Natural killer cell (primary cell): ENCODE data around the gene FXYD5. TPM values are rescaled to one million over a fixed set of nuclear protein-coding genes. Genes with fewer than 3 reads are reported as not detected.
A peak's percentile ranks its signal among the peaks of the same experiment; 100 is the strongest.

ENCODE experiments used
- ATAC-seq, 3 donors: fragments of 150-1000 bp in 2 of 3; fragments of 200-7000 bp in 1 of 3; cut with Tn5 transposase; 1 replicate in 1 of 3; 2 replicates in 2 of 3; pipeline ENCODE4 v1.10.0; 2021; ENCODE audit warnings: mild to moderate bottlenecking in 2 of 3, moderate library complexity in 2 of 3
- DNase-seq, 2 donors: peaks; one replicate each; pipeline versions ENCODE4 v3.0.0 to v3.0.0-alpha.2; 2013 to 2021; ENCODE audit warnings: mixed read lengths in 1 of 2
- H3K27ac ChIP-seq: one replicate; pipeline ENCODE4 v1.5.1; 2013; ENCODE audit warnings: mild to moderate bottlenecking, low read length
- H3K27me3 ChIP-seq: one replicate; pipeline ENCODE4 v1.6.1; 2013; ENCODE audit warnings: low read length; ENCODE audit not compliant: control insufficient read depth, insufficient read depth
- H3K36me3 ChIP-seq: one replicate; pipeline ENCODE4 v1.6.1; 2013; ENCODE audit warnings: low read length; ENCODE audit not compliant: control insufficient read depth, insufficient read depth
- H3K4me1 ChIP-seq: one replicate; pipeline ENCODE4 v1.6.1; 2013; ENCODE audit warnings: low read length; ENCODE audit not compliant: control insufficient read depth, insufficient read depth
- H3K4me3 ChIP-seq: one replicate; pipeline ENCODE4 v1.5.1; 2013; ENCODE audit warnings: low read length
- H3K9me3 ChIP-seq: one replicate; pipeline ENCODE4 v1.6.1; 2013; ENCODE audit warnings: low read length; ENCODE audit not compliant: control insufficient read depth, insufficient read depth
- H3K27ac Mint-ChIP-seq, 2 donors: one replicate each; pipeline ENCODE4 v1.8.0; 2022; ENCODE audit warnings: mild to moderate bottlenecking in 2 of 2, mixed read lengths in 2 of 2, moderate library complexity in 1 of 2
- H3K27me3 Mint-ChIP-seq, 2 donors: one replicate each; pipeline ENCODE4 v1.8.0; 2022; ENCODE audit warnings: low read depth in 2 of 2, mixed read lengths in 2 of 2
- H3K36me3 Mint-ChIP-seq: one replicate; pipeline ENCODE4 v1.8.0; 2022; ENCODE audit warnings: mixed read lengths
- H3K4me1 Mint-ChIP-seq, 2 donors: one replicate each; pipeline ENCODE4 v1.8.0; 2022; ENCODE audit warnings: mixed read lengths in 2 of 2
- H3K4me3 Mint-ChIP-seq: one replicate; pipeline ENCODE4 v1.8.0; 2022; ENCODE audit warnings: mild to moderate bottlenecking, moderate library complexity, mixed read lengths
- H3K9me3 Mint-ChIP-seq, 2 donors: one replicate each; pipeline ENCODE4 v1.8.0; 2022; ENCODE audit warnings: mixed read lengths in 2 of 2
- WGBS: methylation state at CpG from one replicate; pipeline ENCODE4 v1.1.7; 2013; ENCODE audit warnings: missing lambda C conversion rate; ENCODE audit not compliant: insufficient coverage; 5-methylcytosine and 5-hydroxymethylcytosine counted together
- intact Hi-C: fragments of 100-400 bp; cut with micrococcal nuclease; formaldehyde crosslinking; loops from one replicate; pipeline ENCODE4 v1.14.2; 2022
- total RNA-seq, 4 donors: library from RNA; stranded (reverse); fragments of 120-200 nt in 1 of 4; gene quantifications; one replicate each; pipeline versions ENCODE4 v1.2.3 to v1.2.4, GENCODE V29; 2013 to 2022
- TF ChIP-seq, protein P1 (sequence below): fragments of 200-600 bp; IDR thresholded peaks from one replicate; pipeline ENCODE4 v1.8.0; 2022; ENCODE audit warnings: antibody characterized with exemption

Gene FXYD5
- total RNA-seq, 3 donors from 2014 or later (not counting 1 experiment from before 2014, with no cell fraction given), result 226 to 270 (median 231) TPM

DNA sequence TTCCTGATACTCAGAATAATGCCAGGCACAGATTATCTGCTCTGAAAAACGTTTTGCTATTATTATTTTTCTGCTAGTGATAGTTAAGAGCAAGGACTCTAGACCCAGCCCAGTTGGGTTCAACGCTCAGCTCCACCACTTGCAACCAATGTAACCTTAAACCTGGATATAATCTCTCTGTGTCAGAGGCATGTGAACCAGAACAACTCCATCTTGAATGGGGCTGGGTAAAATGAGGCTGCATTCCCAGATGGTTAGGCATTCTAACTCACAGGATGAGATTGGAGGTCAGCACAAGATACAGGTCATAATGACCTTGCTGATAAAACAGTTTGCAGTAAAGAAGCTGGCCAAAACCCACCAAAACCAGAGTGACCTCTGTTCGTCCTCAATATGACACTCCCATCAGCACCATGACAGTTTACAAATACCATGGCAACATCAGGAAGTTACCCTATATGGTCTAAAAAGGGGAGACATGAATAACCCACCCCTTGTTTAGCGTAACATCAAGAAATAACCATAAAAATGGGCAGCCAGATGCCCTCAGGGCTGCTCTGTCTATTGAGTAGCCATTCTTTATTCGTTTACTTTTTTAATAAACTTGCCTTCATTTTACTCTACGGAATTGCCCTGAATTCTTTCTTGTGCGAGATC lies 60.4 kb downstream of the FXYD5 start:
- ATAC-seq, result no peak
- peak overlapping the region; percentile 13 for H3K4me3 Mint-ChIP-seq
- WGBS, result 81% methylated on average over 7 of the region's 7 CpGs
- peak overlapping the region; percentile 99 for H3K27ac ChIP-seq
- DNase-seq, result no peak
- no peak overlapping the region for H3K4me3 ChIP-seq
- no peaks in the 10 kb centered on the region for H3K36me3 Mint-ChIP-seq
- H3K4me1 ChIP-seq, result peaks cover 68% of the 10 kb centered on the region
- no peaks in the 10 kb centered on the region for H3K27me3 ChIP-seq
- H3K9me3 ChIP-seq, result no peaks in the 10 kb centered on the region
- H3K4me1 Mint-ChIP-seq, result peaks cover 58 to 59% of the 10 kb centered on the region in 2 donors
- H3K36me3 ChIP-seq, result no peaks in the 10 kb centered on the region
- H3K9me3 Mint-ChIP-seq, result no peaks in the 10 kb centered on the region
- no peaks in the 10 kb centered on the region for H3K27me3 Mint-ChIP-seq
- TF ChIP-seq, protein P1, sequence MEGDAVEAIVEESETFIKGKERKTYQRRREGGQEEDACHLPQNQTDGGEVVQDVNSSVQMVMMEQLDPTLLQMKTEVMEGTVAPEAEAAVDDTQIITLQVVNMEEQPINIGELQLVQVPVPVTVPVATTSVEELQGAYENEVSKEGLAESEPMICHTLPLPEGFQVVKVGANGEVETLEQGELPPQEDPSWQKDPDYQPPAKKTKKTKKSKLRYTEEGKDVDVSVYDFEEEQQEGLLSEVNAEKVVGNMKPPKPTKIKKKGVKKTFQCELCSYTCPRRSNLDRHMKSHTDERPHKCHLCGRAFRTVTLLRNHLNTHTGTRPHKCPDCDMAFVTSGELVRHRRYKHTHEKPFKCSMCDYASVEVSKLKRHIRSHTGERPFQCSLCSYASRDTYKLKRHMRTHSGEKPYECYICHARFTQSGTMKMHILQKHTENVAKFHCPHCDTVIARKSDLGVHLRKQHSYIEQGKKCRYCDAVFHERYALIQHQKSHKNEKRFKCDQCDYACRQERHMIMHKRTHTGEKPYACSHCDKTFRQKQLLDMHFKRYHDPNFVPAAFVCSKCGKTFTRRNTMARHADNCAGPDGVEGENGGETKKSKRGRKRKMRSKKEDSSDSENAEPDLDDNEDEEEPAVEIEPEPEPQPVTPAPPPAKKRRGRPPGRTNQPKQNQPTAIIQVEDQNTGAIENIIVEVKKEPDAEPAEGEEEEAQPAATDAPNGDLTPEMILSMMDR, result no peak
- intact Hi-C loops, result loop anchor here (5.0 kb wide), 4 partner anchors 73 to 332 kb away; partner anchors contain the start of genes FXYD7 and TMEM147
- peak overlapping the region; percentile 95 to 96 for H3K27ac Mint-ChIP-seq

DNA sequence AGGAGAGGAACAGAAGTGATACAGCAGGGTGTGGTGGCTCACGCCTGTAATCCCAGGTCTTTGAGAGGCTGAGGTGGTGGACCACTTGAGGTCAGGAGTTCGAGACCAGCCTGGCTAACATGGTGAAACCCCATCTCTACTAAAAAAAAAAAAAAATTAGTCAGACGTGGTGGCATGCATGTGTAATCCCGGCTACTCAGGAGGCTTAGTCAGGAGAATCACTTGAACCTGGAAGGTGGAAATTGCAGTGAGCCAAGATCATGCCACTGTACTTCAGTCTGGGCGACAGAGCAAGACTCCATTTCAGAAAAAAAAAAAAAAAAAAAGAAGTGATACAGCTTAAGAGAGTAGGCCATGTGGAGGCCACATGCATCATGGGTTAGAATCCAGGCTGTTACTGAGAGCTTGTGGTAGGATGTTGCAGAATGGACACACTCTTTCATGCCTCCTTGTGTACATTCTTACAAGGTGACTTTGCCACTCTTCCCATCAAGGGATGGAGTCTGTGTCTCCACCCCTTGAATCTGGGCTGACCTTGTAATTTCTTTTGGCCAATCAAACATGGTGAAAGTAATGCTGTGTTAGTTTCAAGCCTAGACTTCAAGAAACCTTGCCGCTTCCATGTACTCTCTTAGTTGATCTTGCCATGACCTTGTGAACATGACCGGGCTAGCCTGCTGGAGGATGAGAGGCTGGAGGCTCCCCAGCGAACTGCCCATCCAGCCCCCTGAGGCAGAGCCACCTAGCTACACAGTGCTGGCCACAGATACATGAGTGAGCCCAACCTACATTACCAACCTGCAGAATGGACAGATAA lies 61.7 kb downstream of the FXYD5 start:
- Mint-ChIP-seq H3K4me3 (no peak overlapping the region), H3K9me3 (no peaks in the 10 kb centered on the region), H3K27ac (peak overlapping the region; percentile 95 to 96), H3K36me3 (no peaks in the 10 kb centered on the region), H3K27me3 (no peaks in the 10 kb centered on the region), H3K4me1 (peaks cover 51 to 52% of the 10 kb centered on the region in 2 donors)
- Histone ChIP-seq H3K36me3 (no peaks in the 10 kb centered on the region), H3K9me3 (no peaks in the 10 kb centered on the region), H3K27me3 (no peaks in the 10 kb centered on the region), H3K4me1 (peaks cover 56% of the 10 kb centered on the region), H3K4me3 (no peak overlapping the region), H3K27ac (no peak overlapping the region)
- intact Hi-C loops, result loop anchor here (5.0 kb wide), 1 partner anchor 149 kb away; no protein-coding TSS in a partner anchor
- no peak for DNase-seq
- ATAC-seq, result no peak
- WGBS, result 84% methylated on average over 7 of the region's 8 CpGs
- TF ChIP-seq, protein P1, result no peak

DNA sequence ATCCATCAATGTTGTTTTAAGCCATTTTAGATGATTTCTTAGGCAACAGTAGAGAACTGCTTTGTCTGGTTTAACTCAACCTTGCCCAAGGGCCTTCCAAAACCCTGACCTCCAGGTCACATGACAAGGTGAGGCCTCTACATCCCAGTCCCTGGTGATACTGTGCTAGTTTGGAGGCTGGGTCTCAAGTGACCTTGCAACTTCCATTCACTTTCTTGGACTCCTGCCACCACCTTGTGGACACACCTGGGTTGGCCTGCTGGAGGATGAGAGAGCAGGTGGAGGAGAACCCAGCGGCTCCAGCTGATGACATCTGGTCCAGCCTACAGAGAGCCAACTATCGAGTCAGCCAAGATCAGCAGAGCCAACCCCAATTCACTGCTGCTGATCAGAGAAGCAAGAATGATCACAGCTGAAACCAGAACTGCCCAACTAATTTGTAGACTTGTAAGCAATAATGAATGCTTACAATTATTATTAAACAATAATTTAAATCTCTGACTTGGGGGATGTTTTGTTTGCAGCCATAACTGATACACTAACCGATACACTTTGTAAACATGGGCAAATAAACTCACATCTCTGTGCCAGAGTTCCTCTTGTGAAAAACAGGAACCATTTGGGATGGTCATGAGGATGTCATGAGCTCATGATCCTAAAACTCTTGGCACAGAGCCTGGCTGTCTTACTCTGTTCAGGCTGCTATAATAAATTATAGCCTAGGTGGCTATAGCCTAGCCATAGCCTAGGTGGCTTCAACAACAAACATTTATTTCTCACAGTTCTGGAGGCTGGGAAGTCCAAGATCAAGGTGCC lies 62.5 kb downstream of the FXYD5 start:
- Mint-ChIP-seq H3K27ac (peak overlapping the region; percentile 95 to 96), H3K27me3 (no peaks in the 10 kb centered on the region), H3K9me3 (no peaks in the 10 kb centered on the region), H3K36me3 (no peaks in the 10 kb centered on the region), H3K4me1 (peaks cover 43% of the 10 kb centered on the region in 2 donors), H3K4me3 (no peak overlapping the region)
- Histone ChIP-seq H3K4me1 (peaks cover 48% of the 10 kb centered on the region), H3K9me3 (no peaks in the 10 kb centered on the region), H3K27me3 (no peaks in the 10 kb centered on the region), H3K4me3 (no peak overlapping the region), H3K36me3 (no peaks in the 10 kb centered on the region), H3K27ac (no peak overlapping the region)
- peak in 1 of 2 donors; percentile 70 for DNase-seq
- TF ChIP-seq, protein P1, result no peak
- intact Hi-C loops, result loop anchor here (5.0 kb wide), 1 partner anchor 150 kb away; no protein-coding TSS in a partner anchor
- no peak for ATAC-seq
- 72% methylated on average over 3 of the region's 3 CpGs for WGBS
